ENCODE results near the gene TAB2. TPM values are rescaled to one million over a fixed set of nuclear protein-coding genes. Genes with fewer than 3 reads are reported as not detected.

Gene TAB2
- total RNA-seq, 1 experiment from 2014 or later = 55.6 TPM

- ATAC-seq = no peak
- no peak overlapping the region for H3K27ac Mint-ChIP-seq
- H3K27me3 Mint-ChIP-seq (ENCODE audit: low read depth) = peaks cover 19% of the 10 kb centered on the region
- POLR2A ChIA-PET = no interaction called here
- CTCF ChIA-PET = interaction anchor here (0.6 to 0.7 kb wide), 2 partner anchors 11 to 156 kb away, joined by 3 read pairs; no protein-coding TSS in a partner anchor
- TF ChIP-seq MXD4 (CRISPR knock-in tag; IDR thresholded peaks at IDR 0.05; ENCODE audit: borderline replicate concordance) (no peak), GABPB1 (CRISPR knock-in tag; IDR thresholded peaks at IDR 0.05) (no peak), NR2C2 (CRISPR knock-in tag; IDR thresholded peaks at IDR 0.05) (no peak), TEAD4 (CRISPR knock-in tag; IDR thresholded peaks at IDR 0.05) (no peak), CREB1 (CRISPR knock-in tag; IDR thresholded peaks at IDR 0.05) (no peak)
- TF ChIP-seq, protein P1, sequence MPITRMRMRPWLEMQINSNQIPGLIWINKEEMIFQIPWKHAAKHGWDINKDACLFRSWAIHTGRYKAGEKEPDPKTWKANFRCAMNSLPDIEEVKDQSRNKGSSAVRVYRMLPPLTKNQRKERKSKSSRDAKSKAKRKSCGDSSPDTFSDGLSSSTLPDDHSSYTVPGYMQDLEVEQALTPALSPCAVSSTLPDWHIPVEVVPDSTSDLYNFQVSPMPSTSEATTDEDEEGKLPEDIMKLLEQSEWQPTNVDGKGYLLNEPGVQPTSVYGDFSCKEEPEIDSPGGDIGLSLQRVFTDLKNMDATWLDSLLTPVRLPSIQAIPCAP (CRISPR knock-in tag; IDR thresholded peaks at IDR 0.05) = no peak
- TF ChIP-seq, protein P2, sequence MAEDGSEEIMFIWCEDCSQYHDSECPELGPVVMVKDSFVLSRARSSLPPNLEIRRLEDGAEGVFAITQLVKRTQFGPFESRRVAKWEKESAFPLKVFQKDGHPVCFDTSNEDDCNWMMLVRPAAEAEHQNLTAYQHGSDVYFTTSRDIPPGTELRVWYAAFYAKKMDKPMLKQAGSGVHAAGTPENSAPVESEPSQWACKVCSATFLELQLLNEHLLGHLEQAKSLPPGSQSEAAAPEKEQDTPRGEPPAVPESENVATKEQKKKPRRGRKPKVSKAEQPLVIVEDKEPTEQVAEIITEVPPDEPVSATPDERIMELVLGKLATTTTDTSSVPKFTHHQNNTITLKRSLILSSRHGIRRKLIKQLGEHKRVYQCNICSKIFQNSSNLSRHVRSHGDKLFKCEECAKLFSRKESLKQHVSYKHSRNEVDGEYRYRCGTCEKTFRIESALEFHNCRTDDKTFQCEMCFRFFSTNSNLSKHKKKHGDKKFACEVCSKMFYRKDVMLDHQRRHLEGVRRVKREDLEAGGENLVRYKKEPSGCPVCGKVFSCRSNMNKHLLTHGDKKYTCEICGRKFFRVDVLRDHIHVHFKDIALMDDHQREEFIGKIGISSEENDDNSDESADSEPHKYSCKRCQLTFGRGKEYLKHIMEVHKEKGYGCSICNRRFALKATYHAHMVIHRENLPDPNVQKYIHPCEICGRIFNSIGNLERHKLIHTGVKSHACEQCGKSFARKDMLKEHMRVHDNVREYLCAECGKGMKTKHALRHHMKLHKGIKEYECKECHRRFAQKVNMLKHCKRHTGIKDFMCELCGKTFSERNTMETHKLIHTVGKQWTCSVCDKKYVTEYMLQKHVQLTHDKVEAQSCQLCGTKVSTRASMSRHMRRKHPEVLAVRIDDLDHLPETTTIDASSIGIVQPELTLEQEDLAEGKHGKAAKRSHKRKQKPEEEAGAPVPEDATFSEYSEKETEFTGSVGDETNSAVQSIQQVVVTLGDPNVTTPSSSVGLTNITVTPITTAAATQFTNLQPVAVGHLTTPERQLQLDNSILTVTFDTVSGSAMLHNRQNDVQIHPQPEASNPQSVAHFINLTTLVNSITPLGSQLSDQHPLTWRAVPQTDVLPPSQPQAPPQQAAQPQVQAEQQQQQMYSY (CRISPR knock-in tag; IDR thresholded peaks at IDR 0.05) = no peak
- peaks cover 20% of the 10 kb centered on the region for H3K9me3 Mint-ChIP-seq
- no peak overlapping the region for H3K4me3 Mint-ChIP-seq
- no peak for DNase-seq (ENCODE audit: low spot score)
- peaks cover 6% of the 10 kb centered on the region; the same call in 1 of the 2 replicates for H3K36me3 Mint-ChIP-seq
- H3K4me1 Mint-ChIP-seq = no peaks in the 10 kb centered on the region
Measured at GRCh38 chr6:149275621-149276020, 41.9 kb upstream of the TAB2 start.

GRCh38 chr6:149277621-149278020, 39.9 kb upstream of the TAB2 start:
- ChIA-PET POLR2A (interaction anchor here (0.9 kb wide), 1 partner anchor 16 kb away, joined by 3 read pairs; no protein-coding TSS in a partner anchor), CTCF (no interaction called here)
- TF ChIP-seq HMGA2 (CRISPR knock-in tag; IDR thresholded peaks at IDR 0.05) (no peak), FOXP1 (CRISPR knock-in tag; IDR thresholded peaks at IDR 0.05; ENCODE audit: borderline replicate concordance) (no peak)
- TF ChIP-seq, protein P3, sequence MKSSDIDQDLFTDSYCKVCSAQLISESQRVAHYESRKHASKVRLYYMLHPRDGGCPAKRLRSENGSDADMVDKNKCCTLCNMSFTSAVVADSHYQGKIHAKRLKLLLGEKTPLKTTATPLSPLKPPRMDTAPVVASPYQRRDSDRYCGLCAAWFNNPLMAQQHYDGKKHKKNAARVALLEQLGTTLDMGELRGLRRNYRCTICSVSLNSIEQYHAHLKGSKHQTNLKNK (CRISPR knock-in tag; IDR thresholded peaks at IDR 0.05) = no peak
- Mint-ChIP-seq H3K4me1 (no peaks in the 10 kb centered on the region), H3K36me3 (no peaks in the 10 kb centered on the region), H3K27ac (no peak overlapping the region), H3K4me3 (no peak overlapping the region), H3K27me3 (ENCODE audit: low read depth) (peaks cover 17% of the 10 kb centered on the region), H3K9me3 (peaks cover 6% of the 10 kb centered on the region)
- ATAC-seq (no peak), DNase-seq (ENCODE audit: low spot score) (no peak)

DNA sequence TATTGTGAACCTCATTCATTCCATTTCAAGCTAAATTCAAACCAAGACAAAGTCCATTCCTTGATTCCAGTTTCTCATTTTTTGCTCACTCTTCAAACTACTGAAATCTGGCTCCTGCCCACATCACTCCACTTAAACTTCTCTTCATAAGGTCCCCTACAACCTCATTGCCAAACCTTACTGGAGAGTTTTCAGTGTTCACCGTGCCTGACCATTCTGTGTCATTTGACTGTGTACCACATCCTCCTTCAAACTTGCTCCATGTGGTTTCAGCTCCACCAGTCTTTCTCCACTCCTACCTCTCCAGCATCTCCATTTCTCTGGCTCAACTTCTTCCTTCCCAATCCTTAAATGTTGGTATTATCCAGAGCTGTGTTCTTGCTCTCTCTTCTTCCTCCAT, 38.5 kb upstream of the TAB2 start:
- H3K4me1 Mint-ChIP-seq = no peaks in the 10 kb centered on the region
- CTCF ChIA-PET = no interaction called here
- no peak for TF ChIP-seq ZNF396 (CRISPR knock-in tag; IDR thresholded peaks at IDR 0.05; ENCODE audit: borderline replicate concordance)
- TF ChIP-seq ZSCAN18 (CRISPR knock-in tag; IDR thresholded peaks at IDR 0.05) = no peak
- TF ChIP-seq EMX1 (CRISPR knock-in tag; IDR thresholded peaks at IDR 0.05) = no peak
- no peak for TF ChIP-seq GABPB1 (CRISPR knock-in tag; IDR thresholded peaks at IDR 0.05)
- no peak for TF ChIP-seq ZBTB43 (CRISPR knock-in tag; IDR thresholded peaks at IDR 0.05)
- TF ChIP-seq ESRRA (CRISPR knock-in tag; IDR thresholded peaks at IDR 0.05; ENCODE audit: borderline replicate concordance) = no peak
- TF ChIP-seq, protein P4, sequence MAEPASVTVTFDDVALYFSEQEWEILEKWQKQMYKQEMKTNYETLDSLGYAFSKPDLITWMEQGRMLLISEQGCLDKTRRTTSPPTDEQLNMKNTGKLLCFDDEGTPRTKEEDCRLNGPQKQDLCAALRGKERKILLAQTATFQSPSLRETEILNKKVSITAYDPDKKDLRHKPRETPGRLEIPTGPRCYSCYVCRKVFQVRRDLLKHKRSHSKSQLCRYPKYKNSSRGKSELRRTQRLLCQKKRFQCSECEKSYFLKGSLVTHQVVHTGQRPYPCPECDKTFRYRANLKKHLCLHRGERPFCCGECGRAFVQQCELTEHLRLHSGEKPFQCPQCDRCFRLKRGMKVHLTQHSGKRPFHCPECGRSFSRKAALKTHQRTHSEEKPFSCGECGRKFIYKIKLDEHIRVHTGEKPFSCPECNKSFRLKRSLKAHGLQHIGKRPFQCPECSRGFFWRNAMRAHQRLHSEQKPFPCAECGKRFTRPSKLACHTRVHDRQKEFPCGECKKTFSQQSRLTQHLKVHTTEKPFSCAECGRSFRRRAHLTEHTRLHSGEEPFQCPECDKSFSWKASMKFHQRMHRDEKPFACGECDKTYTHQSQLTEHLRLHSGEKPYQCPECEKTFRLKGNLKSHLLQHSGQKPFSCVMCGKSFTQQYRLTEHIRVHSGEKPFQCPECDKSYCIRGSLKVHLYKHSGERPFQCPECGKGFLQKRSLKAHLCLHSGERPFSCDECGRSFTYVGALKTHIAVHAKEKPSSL (CRISPR knock-in tag; conservative IDR thresholded peaks at IDR 0.05) = no peak
- TF ChIP-seq ZNF281 (CRISPR knock-in tag; IDR thresholded peaks at IDR 0.05) = no peak
- TF ChIP-seq SP1 (CRISPR knock-in tag; conservative IDR thresholded peaks at IDR 0.05) = no peak
- no peak for ATAC-seq
- no peak overlapping the region for H3K4me3 Mint-ChIP-seq
- POLR2A ChIA-PET = no interaction called here
- no peak for DNase-seq (ENCODE audit: low spot score)
- no peaks in the 10 kb centered on the region for H3K36me3 Mint-ChIP-seq
- H3K27me3 Mint-ChIP-seq (ENCODE audit: low read depth) = peaks cover 15% of the 10 kb centered on the region
- H3K9me3 Mint-ChIP-seq = no peaks in the 10 kb centered on the region
- no peak overlapping the region for H3K27ac Mint-ChIP-seq

Measured in WTC11 (cell line).